GM23338 (cell line): Measurements from ENCODE around the gene RESP18. TPM values are rescaled to one million over a fixed set of nuclear protein-coding genes. Genes with fewer than 3 reads are reported as not detected.

Experiments used
- ATAC-seq: fragments of 200-7000 bp; cut with Tn5 transposase; 3 replicates; pipeline ENCODE4 v1.9.1; 2020
- DNase-seq: peaks from one replicate; pipeline ENCODE4 v3.0.0-alpha.2; 2015; ENCODE audit warnings: low spot score
- H2AFZ ChIP-seq: fragments of 200-600 bp; sonication (generic); 2 replicates; pipeline ENCODE4 v1.8.0; 2016; ENCODE audit warnings: antibody characterized with exemption, mild to moderate bottlenecking, moderate library complexity
- H3F3A ChIP-seq: fragments of 200-600 bp; sonication (generic); replicated peaks from 2 replicates; pipeline ENCODE4 v1.8.0; 2017; ENCODE audit warnings: antibody characterized with exemption, mixed run types, low read depth
- H3K27ac ChIP-seq: fragments of 200-600 bp; sonication (generic); 2 replicates; pipeline ENCODE4 v1.6.1; 2016; ENCODE audit warnings: low read depth
- H3K27me3 ChIP-seq: fragments of 200-600 bp; sonication (generic); 2 replicates; pipeline ENCODE4 v1.8.0; 2016; ENCODE audit warnings: mild to moderate bottlenecking, mixed run types, moderate library complexity; ENCODE audit not compliant: insufficient read depth
- H3K36me3 ChIP-seq: fragments of 200-600 bp; sonication (generic); 2 replicates; pipeline ENCODE4 v1.8.0; 2016; ENCODE audit warnings: mild to moderate bottlenecking; ENCODE audit not compliant: insufficient read depth
- H3K4me1 ChIP-seq: fragments of 200-600 bp; sonication (generic); 2 replicates; pipeline ENCODE4 v1.8.0; 2016; ENCODE audit warnings: mild to moderate bottlenecking, moderate library complexity; ENCODE audit not compliant: insufficient read depth
- H3K4me2 ChIP-seq: fragments of 200-600 bp; sonication (generic); 2 replicates; pipeline ENCODE4 v1.7.1; 2017; ENCODE audit warnings: mixed run types
- H3K4me3 ChIP-seq: fragments of 200-600 bp; sonication (generic); 2 replicates; pipeline ENCODE4 v1.6.1; 2016; ENCODE audit warnings: mixed run types
- H3K79me2 ChIP-seq: fragments of 200-600 bp; sonication (generic); replicated peaks from 2 replicates; pipeline ENCODE4 v1.8.0; 2017; ENCODE audit warnings: mild to moderate bottlenecking; ENCODE audit not compliant: insufficient read depth
- H3K9me2 ChIP-seq: fragments of 200-600 bp; sonication (generic); 2 replicates; pipeline ENCODE4 v1.8.0; 2017; ENCODE audit not compliant: insufficient read depth
- H4K20me1 ChIP-seq: fragments of 200-600 bp; sonication (generic); replicated peaks from 2 replicates; pipeline ENCODE4 v1.8.0; 2017; ENCODE audit warnings: mild to moderate bottlenecking; ENCODE audit not compliant: insufficient read depth
- H3K27ac Mint-ChIP-seq: 2 replicates; pipeline ENCODE4 v1.8.0; 2020; ENCODE audit warnings: inconsistent platforms, mild to moderate bottlenecking, moderate library complexity, mixed read lengths
- H3K27me3 Mint-ChIP-seq: 3 replicates; pipeline ENCODE4 v1.8.0; 2022; ENCODE audit warnings: low read depth, mild to moderate bottlenecking, moderate library complexity, mixed read lengths, inconsistent platforms; ENCODE audit not compliant: insufficient read depth, poor library complexity
- H3K36me3 Mint-ChIP-seq: 3 replicates; pipeline ENCODE4 v1.8.0; 2021; ENCODE audit warnings: low read depth, mild to moderate bottlenecking, inconsistent platforms, moderate library complexity, mixed read lengths
- H3K4me1 Mint-ChIP-seq: 3 replicates; pipeline ENCODE4 v1.8.0; 2020; ENCODE audit warnings: mild to moderate bottlenecking, inconsistent platforms, mixed read lengths
- H3K4me3 Mint-ChIP-seq: 3 replicates; pipeline ENCODE4 v1.8.0; 2021; ENCODE audit warnings: moderate library complexity, mild to moderate bottlenecking, inconsistent platforms, mixed read lengths
- H3K9me3 Mint-ChIP-seq: 3 replicates; pipeline ENCODE4 v1.8.0; 2020; ENCODE audit warnings: moderate library complexity, mild to moderate bottlenecking, inconsistent platforms, mixed read lengths
- CREB1 ChIP-seq: fragments of 250-450 bp; sonication (Bioruptor Pico); IDR thresholded peaks from 2 replicates; pipeline ENCODE4 v1.5.0; 2020; ENCODE audit warnings: low read depth, mild to moderate bottlenecking, moderate library complexity
- CTCF ChIP-seq, 2 experiments: fragments of 200-600 bp in 1 of 2; sonication (generic) in 1 of 2; conservative IDR thresholded peaks; 2 replicates each; pipeline versions ENCODE4 v1.5.1 to v1.6.1; 2016 to 2017; ENCODE audit warnings: antibody characterized with exemption in 2 of 2, low read depth in 2 of 2, mild to moderate bottlenecking in 2 of 2, moderate library complexity in 1 of 2
- ETS1 ChIP-seq: IDR thresholded peaks from 2 replicates; pipeline ENCODE4 v1.6.1; 2016; ENCODE audit warnings: antibody characterized with exemption
- EZH2 ChIP-seq: fragments of 200-600 bp; sonication (generic); IDR thresholded peaks from one replicate; pipeline ENCODE4 v1.8.0; 2017; ENCODE audit warnings: antibody characterized with exemption, mild to moderate bottlenecking, low read depth; ENCODE audit not compliant: unreplicated experiment
- JUNB ChIP-seq: IDR thresholded peaks from one replicate; pipeline ENCODE4 v1.6.1; 2016; ENCODE audit warnings: antibody characterized with exemption; ENCODE audit not compliant: unreplicated experiment
- ZNF331 ChIP-seq: fragments of 250-450 bp; sonication (Bioruptor Pico); IDR thresholded peaks from 2 replicates; pipeline ENCODE4 v1.5.0; 2020; ENCODE audit warnings: low read depth, mild to moderate bottlenecking, moderate library complexity
- polyA plus RNA-seq: library from polyadenylated mRNA; unstranded; fragments of >200 nt; fragmentation: Nextera tagmentation; extraction: Ambion mirVana; gene quantifications from 2 replicates; pipeline ENCODE4 v1.2.1, GENCODE V29; 2016
- total RNA-seq: library from RNA; depleted of rRNA; stranded (reverse); fragments of >200 nt; shearing (Covaris generic); gene quantifications from 2 replicates; pipeline ENCODE4 v1.2.3, GENCODE V29; 2014

The RESP18 gene
- total and polyA plus RNA-seq, 2 experiments from 2014 or later, result not detected

- DNase-seq (peak; percentile 37), ATAC-seq (peak; percentile 27)
- Histone ChIP-seq H3K27ac (no peak overlapping the region), H4K20me1 (no peaks in the 10 kb centered on the region; the same call in 1 of the 2 replicates), H3K4me1 (peaks cover 4% of the 10 kb centered on the region; the same call in 1 of the 2 replicates), H3K4me3 (peak overlapping the region; percentile 43), H3K27me3 (no peaks in the 10 kb centered on the region), H3K9me2 (no peaks in the 10 kb centered on the region), H3K36me3 (no peaks in the 10 kb centered on the region; the same call in 1 of the 2 replicates), H2AFZ (no peak overlapping the region), H3K4me2 (peak overlapping the region; percentile 75), H3K79me2 (no peaks in the 10 kb centered on the region), H3F3A (no peaks in the 10 kb centered on the region)
- H3K27me3 Mint-ChIP-seq, result peaks cover 4% of the 10 kb centered on the region
- H3K4me3 Mint-ChIP-seq, result peak overlapping the region; percentile 28
- peaks cover 4% of the 10 kb centered on the region; the same call in 2 of the 3 replicates for H3K36me3 Mint-ChIP-seq
- TF ChIP-seq ZNF331 (CRISPR knock-in tag) (no peak), CTCF (conservative IDR thresholded peaks at IDR 0.05; ENCODE audit: low read depth in 2 of 2) (0 out of 4 replicates have a peak, but pooled peaks of 1 of the 2 experiments have one; percentile 23)
- H3K27ac Mint-ChIP-seq, result peak overlapping the region; percentile 19
- peaks cover 12% of the 10 kb centered on the region for H3K4me1 Mint-ChIP-seq
- no peaks in the 10 kb centered on the region for H3K9me3 Mint-ChIP-seq
These were observed 46.0 kb downstream of the RESP18 start for GRCh38 chr2:219286436-219287115.

GRCh38 chr2:219285894-219286425 lies 46.6 kb downstream of the RESP18 start:
- Mint-ChIP-seq H3K4me3 (peak overlapping the region; percentile 28), H3K27me3 (peaks cover 4% of the 10 kb centered on the region), H3K9me3 (no peaks in the 10 kb centered on the region), H3K36me3 (peaks cover 10% of the 10 kb centered on the region; the same call in 2 of the 3 replicates), H3K4me1 (peaks cover 12% of the 10 kb centered on the region), H3K27ac (peak overlapping the region; percentile 19)
- Histone ChIP-seq H3F3A (no peaks in the 10 kb centered on the region), H2AFZ (no peak overlapping the region), H3K79me2 (no peaks in the 10 kb centered on the region), H3K36me3 (no peaks in the 10 kb centered on the region; the same call in 1 of the 2 replicates), H4K20me1 (no peaks in the 10 kb centered on the region; the same call in 1 of the 2 replicates), H3K27ac (no peak overlapping the region), H3K27me3 (no peaks in the 10 kb centered on the region), H3K4me1 (peaks cover 4% of the 10 kb centered on the region; the same call in 1 of the 2 replicates), H3K4me2 (peak overlapping the region; percentile 75), H3K4me3 (peak overlapping the region; percentile 43), H3K9me2 (no peaks in the 10 kb centered on the region)
- TF ChIP-seq CREB1 (CRISPR knock-in tag) (peak; percentile 54; the same call in 1 of the 2 replicates), EZH2 (no peak), ETS1 (peak; percentile 97), JUNB (no peak)
- ATAC-seq, result peak; percentile 98
- DNase-seq, result peak; percentile 94
